AG10803 (cell line): ENCODE data around the gene OPRL1.

Experiments
- DNase-seq: peaks from one replicate; pipeline ENCODE4 v3.0.0; 2010; ENCODE audit warnings: low read depth
- H3K4me3 ChIP-seq: 2 replicates; pipeline ENCODE4 v1.5.1; 2011; ENCODE audit warnings: mild to moderate bottlenecking, low read length, control low read depth
- CTCF ChIP-seq: conservative IDR thresholded peaks from 2 replicates; pipeline ENCODE4 v1.5.1; 2011; ENCODE audit warnings: mild to moderate bottlenecking, low read length, control low read depth, inconsistent platforms

Gene OPRL1

GRCh38 chr20:64146936-64147477, 67.1 kb downstream of the OPRL1 start:
- no peak overlapping the region for H3K4me3 ChIP-seq
- no peak for DNase-seq
- no peak for TF ChIP-seq CTCF

GRCh38 chr20:64148581-64148980, 68.7 kb downstream of the OPRL1 start:
- TF ChIP-seq CTCF, result no peak
- DNase-seq, result no peak
- no peak overlapping the region for H3K4me3 ChIP-seq

- no peak for DNase-seq
- no peak overlapping the region for H3K4me3 ChIP-seq
- no peak for TF ChIP-seq CTCF
Measured at GRCh38 chr20:64149141-64149540, 69.3 kb downstream of the OPRL1 start.

- TF ChIP-seq CTCF, result no peak
- DNase-seq, result no peak
- no peak overlapping the region for H3K4me3 ChIP-seq
Measured at GRCh38 chr20:64149809-64150560, 70.1 kb downstream of the OPRL1 start.
